Mesenchymal stem cell (in vitro differentiated cells and primary cell): ENCODE measurements around the gene PGF.

Source experiments
- DNase-seq: peaks from one replicate; pipeline ENCODE4 v3.0.0-alpha.2; 2013
- H2AFZ ChIP-seq: one replicate; pipeline ENCODE4 v1.6.1; 2013; ENCODE audit warnings: low read depth, mild to moderate bottlenecking, control low read depth, inconsistent platforms, low read length, moderate library complexity
- H2AK5ac ChIP-seq: 2 replicates; pipeline ENCODE4 v1.6.1; 2013; ENCODE audit warnings: low read length, moderate library complexity, mild to moderate bottlenecking, inconsistent platforms; ENCODE audit not compliant: severe bottlenecking
- H2BK120ac ChIP-seq: one replicate; pipeline ENCODE4 v1.6.1; 2013; ENCODE audit warnings: low read depth, mild to moderate bottlenecking, inconsistent platforms, low read length, moderate library complexity
- H2BK12ac ChIP-seq, 2 experiments: one replicate each; pipeline ENCODE4 v1.6.1; 2013; ENCODE audit warnings: inconsistent platforms in 2 of 2, low read length in 2 of 2, mild to moderate bottlenecking in 2 of 2, moderate library complexity in 2 of 2, control low read depth in 1 of 2
- H2BK15ac ChIP-seq: one replicate; pipeline ENCODE4 v1.6.1; 2013; ENCODE audit warnings: mild to moderate bottlenecking, low read depth, inconsistent platforms; ENCODE audit not compliant: poor library complexity, severe bottlenecking
- H2BK5ac ChIP-seq: 2 replicates; pipeline ENCODE4 v1.6.1; 2013; ENCODE audit warnings: low read depth, mild to moderate bottlenecking, low read length, control low read depth, inconsistent platforms; ENCODE audit not compliant: poor library complexity, severe bottlenecking
- H3K14ac ChIP-seq, 2 experiments: one replicate each; pipeline ENCODE4 v1.6.1; 2013; ENCODE audit warnings: inconsistent platforms in 2 of 2, low read length in 2 of 2, control low read depth in 1 of 2, mild to moderate bottlenecking in 1 of 2, moderate library complexity in 1 of 2
- H3K18ac ChIP-seq, 2 experiments: one replicate each; pipeline ENCODE4 v1.6.1; 2013; ENCODE audit warnings: inconsistent platforms in 2 of 2, low read length in 2 of 2, control low read depth in 1 of 2, low read depth in 1 of 2, mild to moderate bottlenecking in 1 of 2
- H3K23ac ChIP-seq, 2 experiments: one replicate each; pipeline ENCODE4 v1.6.1; 2013; ENCODE audit warnings: inconsistent platforms in 2 of 2, low read length in 2 of 2, mild to moderate bottlenecking in 2 of 2, moderate library complexity in 2 of 2, control low read depth in 1 of 2
- H3K27ac ChIP-seq: 2 replicates; pipeline ENCODE4 v1.5.1; 2013; ENCODE audit warnings: mild to moderate bottlenecking, moderate library complexity, low read length, control low read depth, inconsistent platforms; ENCODE audit not compliant: poor library complexity, severe bottlenecking
- H3K27me3 ChIP-seq, 2 experiments: 2 replicates each; pipeline versions ENCODE4 v1.6.1 to v1.7.0; 2013; ENCODE audit warnings: low read length in 2 of 2, mild to moderate bottlenecking in 2 of 2, moderate library complexity in 2 of 2, control low read depth in 1 of 2, inconsistent platforms in 1 of 2; ENCODE audit not compliant: control insufficient read depth in 1 of 2, insufficient read depth in 1 of 2
- H3K36me3 ChIP-seq, 2 experiments: 2 replicates each; pipeline versions ENCODE4 v1.6.1 to v1.7.0; 2013; ENCODE audit warnings: low read length in 2 of 2, control low read depth in 1 of 2, inconsistent platforms in 1 of 2, low read depth in 1 of 2, mild to moderate bottlenecking in 1 of 2; ENCODE audit not compliant: insufficient read depth in 2 of 2, control insufficient read depth in 1 of 2
- H3K4ac ChIP-seq, 2 experiments: one replicate each; pipeline ENCODE4 v1.6.1; 2013; ENCODE audit warnings: inconsistent platforms in 2 of 2, low read length in 2 of 2, mild to moderate bottlenecking in 2 of 2, moderate library complexity in 2 of 2, control low read depth in 1 of 2, low read depth in 1 of 2
- H3K4me1 ChIP-seq: 2 replicates; pipeline ENCODE4 v1.6.1; 2013; ENCODE audit warnings: low read depth, low read length, control low read depth; ENCODE audit not compliant: control insufficient read depth, insufficient read depth
- H3K4me2 ChIP-seq: 2 replicates; pipeline ENCODE4 v1.6.1; 2013; ENCODE audit warnings: low read length, mild to moderate bottlenecking, inconsistent platforms; ENCODE audit not compliant: poor library complexity, severe bottlenecking
- H3K4me3 ChIP-seq, 2 experiments: 2 replicates each; pipeline versions ENCODE4 v1.5.1 to v1.7.0; 2013; ENCODE audit warnings: low read length in 2 of 2, mild to moderate bottlenecking in 2 of 2, control low read depth in 1 of 2, low read depth in 1 of 2; ENCODE audit not compliant: insufficient read depth in 1 of 2
- H3K79me1 ChIP-seq: replicated peaks from 2 replicates; pipeline ENCODE4 v1.6.1; 2013; ENCODE audit warnings: mild to moderate bottlenecking, control low read depth, low read length, inconsistent platforms; ENCODE audit not compliant: poor library complexity, severe bottlenecking
- H3K9ac ChIP-seq: 2 replicates; pipeline ENCODE4 v1.7.0; 2013; ENCODE audit warnings: mild to moderate bottlenecking, low read length, moderate library complexity
- H3K9me3 ChIP-seq: 2 replicates; pipeline ENCODE4 v1.7.0; 2013; ENCODE audit warnings: mild to moderate bottlenecking, low read length; ENCODE audit not compliant: control insufficient read depth
- H4K8ac ChIP-seq: one replicate; pipeline ENCODE4 v1.6.1; 2013; ENCODE audit warnings: inconsistent platforms, mild to moderate bottlenecking, low read length, moderate library complexity
- H4K91ac ChIP-seq: one replicate; pipeline ENCODE4 v1.6.1; 2013; ENCODE audit warnings: mild to moderate bottlenecking, low read length, inconsistent platforms
- WGBS: methylation state at CpG from one replicate; pipeline ENCODE4 v1.1.7; 2013; ENCODE audit warnings: mixed read lengths; 5-methylcytosine and 5-hydroxymethylcytosine counted together

The PGF gene

DNA sequence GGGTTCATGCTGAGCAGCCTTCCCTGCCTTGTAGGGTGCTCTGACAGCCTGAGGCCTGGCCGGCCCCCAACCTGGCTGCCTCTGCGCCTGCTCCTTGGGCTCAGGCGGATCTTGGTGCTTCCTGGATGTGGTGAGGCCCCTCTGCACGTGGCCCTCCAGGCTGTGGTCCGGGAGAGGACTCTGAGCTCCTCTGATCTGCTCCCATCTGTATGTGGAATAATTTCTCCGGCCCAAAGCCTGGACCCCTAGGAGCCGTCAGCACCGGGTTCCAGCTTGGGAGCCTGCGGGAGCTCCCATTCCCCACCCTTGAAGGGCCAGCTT, 26.0 kb upstream of the PGF start:
- no peaks in the 10 kb centered on the region for H3K9me3 ChIP-seq
- H2BK120ac ChIP-seq: no peak overlapping the region
- H3K4ac ChIP-seq: no peak overlapping the region
- no peak overlapping the region for H2BK5ac ChIP-seq
- 84% methylated on average over 9 of the region's 9 CpGs for WGBS
- H2BK12ac ChIP-seq: peak overlapping the region in 1 of 2 experiments; percentile 80
- no peak overlapping the region for H3K4me3 ChIP-seq
- peak overlapping the region; percentile 14 for H3K27ac ChIP-seq
- H4K91ac ChIP-seq: peak overlapping the region; percentile 16
- no peak overlapping the region for H2AK5ac ChIP-seq
- H4K8ac ChIP-seq: peak overlapping the region; percentile 0
- H3K36me3 ChIP-seq: no peaks in the 10 kb centered on the region
- H2BK15ac ChIP-seq: no peak overlapping the region
- H3K4me1 ChIP-seq: peaks cover 48% of the 10 kb centered on the region
- H3K27me3 ChIP-seq: no peaks in the 10 kb centered on the region
- peak overlapping the region; percentile 3 to 9 for H3K18ac ChIP-seq
- no peak overlapping the region for H3K4me2 ChIP-seq
- no peak for DNase-seq
- H2AFZ ChIP-seq: no peak overlapping the region
- no peak overlapping the region for H3K23ac ChIP-seq
- H3K9ac ChIP-seq: no peak overlapping the region
- no peak overlapping the region for H3K14ac ChIP-seq
- H3K79me1 ChIP-seq: no peaks in the 10 kb centered on the region

DNA sequence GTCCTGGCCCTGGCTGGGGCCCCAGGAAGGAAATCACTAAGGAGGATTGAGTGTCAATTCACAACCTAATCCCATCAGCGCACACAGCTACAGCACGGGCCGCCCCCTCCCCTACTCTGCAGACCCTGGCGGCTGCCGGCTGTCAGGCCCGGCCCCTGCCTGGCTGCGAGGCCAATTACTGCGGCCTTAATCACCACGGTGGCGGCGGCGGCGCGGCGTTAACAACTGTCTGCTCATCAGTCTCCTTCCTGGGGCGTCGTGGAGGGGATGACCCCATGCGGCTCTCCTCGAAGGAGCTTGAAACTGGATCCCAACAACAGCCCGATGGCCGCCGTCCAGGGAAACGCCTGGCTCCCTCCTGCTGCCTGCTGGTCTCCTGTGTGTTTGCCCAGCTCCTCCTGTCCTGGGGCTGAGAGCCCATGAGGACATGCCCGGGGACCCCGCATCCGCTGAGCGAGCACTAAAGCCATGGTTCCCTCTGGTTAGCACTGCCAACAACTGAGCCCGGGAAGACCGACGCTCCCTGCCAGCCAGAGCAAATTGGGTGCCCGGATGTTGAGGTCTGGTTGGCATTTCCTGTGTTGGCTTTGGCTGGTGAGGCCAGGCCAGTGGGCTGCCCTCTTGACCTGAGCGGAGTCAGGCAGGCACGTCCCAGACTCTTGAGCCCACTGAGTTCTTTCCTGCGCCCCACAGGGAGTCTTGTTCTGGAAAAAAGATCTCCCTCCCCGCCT, 25.5 kb upstream of the PGF start:
- Histone ChIP-seq H3K18ac (peak overlapping the region; percentile 41 to 93), H3K36me3 (no peaks in the 10 kb centered on the region), H2AFZ (peak overlapping the region; percentile 60), H3K9me3 (no peaks in the 10 kb centered on the region), H3K27ac (peak overlapping the region; percentile 54), H3K4me3 (no peak overlapping the region), H2BK5ac (no peak overlapping the region), H2AK5ac (no peak overlapping the region), H3K23ac (no peak overlapping the region), H3K4me2 (no peak overlapping the region), H3K4me1 (peaks cover 48% of the 10 kb centered on the region), H3K14ac (no peak overlapping the region), H3K79me1 (no peaks in the 10 kb centered on the region), H2BK12ac (peak overlapping the region; percentile 7 to 24), H3K4ac (peak overlapping the region in 1 of 2 experiments; percentile 32), H2BK120ac (peak overlapping the region; percentile 39), H2BK15ac (peak overlapping the region; percentile 71), H4K8ac (peak overlapping the region; percentile 77), H3K9ac (no peak overlapping the region), H4K91ac (peak overlapping the region; percentile 87), H3K27me3 (no peaks in the 10 kb centered on the region)
- WGBS: 26% methylated on average over 35 of the region's 35 CpGs
- peak; percentile 35 for DNase-seq

- peak overlapping the region in 1 of 2 experiments; percentile 7 for H2BK12ac ChIP-seq
- no peaks in the 10 kb centered on the region for H3K36me3 ChIP-seq
- H3K9me3 ChIP-seq: no peaks in the 10 kb centered on the region
- peaks cover 48% of the 10 kb centered on the region for H3K4me1 ChIP-seq
- peak overlapping the region; percentile 43 for H3K27ac ChIP-seq
- DNase-seq: no peak
- H3K23ac ChIP-seq: no peak overlapping the region
- H3K18ac ChIP-seq: peak overlapping the region in 1 of 2 experiments; percentile 93
- H3K9ac ChIP-seq: no peak overlapping the region
- H2BK120ac ChIP-seq: peak overlapping the region; percentile 39
- H2BK5ac ChIP-seq: no peak overlapping the region
- H4K91ac ChIP-seq: peak overlapping the region; percentile 87
- H3K27me3 ChIP-seq: no peaks in the 10 kb centered on the region
- H3K4me3 ChIP-seq: no peak overlapping the region
- no peak overlapping the region for H3K4me2 ChIP-seq
- H2AK5ac ChIP-seq: peak overlapping the region; percentile 6
- no peak overlapping the region for H3K4ac ChIP-seq
- H2BK15ac ChIP-seq: peak overlapping the region; percentile 55
- H3K79me1 ChIP-seq: no peaks in the 10 kb centered on the region
- H2AFZ ChIP-seq: peak overlapping the region; percentile 60
- WGBS: 87% methylated on average over 4 of the region's 4 CpGs
- no peak overlapping the region for H3K14ac ChIP-seq
- H4K8ac ChIP-seq: peak overlapping the region; percentile 77
Observed at GRCh38 chr14:74980398-74980730, 25.0 kb upstream of the PGF start.

- Histone ChIP-seq H3K9me3 (no peaks in the 10 kb centered on the region), H3K4me1 (peaks cover 48% of the 10 kb centered on the region), H2BK15ac (peak overlapping the region; percentile 45), H3K23ac (no peak overlapping the region), H3K9ac (no peak overlapping the region), H2BK5ac (no peak overlapping the region), H4K91ac (peak overlapping the region; percentile 75), H3K4me2 (no peak overlapping the region), H4K8ac (peak overlapping the region; percentile 54), H2BK120ac (no peak overlapping the region), H2AFZ (peak overlapping the region; percentile 11), H2BK12ac (peak overlapping the region in 1 of 2 experiments; percentile 2), H3K4ac (peak overlapping the region; percentile 19 to 28), H2AK5ac (peak overlapping the region; percentile 6), H3K4me3 (peak overlapping the region in 1 of 2 experiments; percentile 9), H3K18ac (peak overlapping the region; percentile 5 to 29), H3K27me3 (no peaks in the 10 kb centered on the region), H3K14ac (peak overlapping the region in 1 of 2 experiments; percentile 15), H3K27ac (peak overlapping the region; percentile 43), H3K36me3 (no peaks in the 10 kb centered on the region), H3K79me1 (no peaks in the 10 kb centered on the region)
- 62% methylated on average over 21 of the region's 23 CpGs for WGBS
- peak; percentile 73 for DNase-seq
Observed at GRCh38 chr14:74979442-74980397, 24.3 kb upstream of the PGF start.
